Fibroblast of villous mesenchyme (primary cell): Measurements from ENCODE around the gene RNASE7. TPM values are rescaled to one million over a fixed set of nuclear protein-coding genes. Genes with fewer than 3 reads are reported as not detected.

Experiments
- DNase-seq: peaks from one replicate; pipeline ENCODE4 v3.0.0-alpha.2; 2010; ENCODE audit warnings: low read depth
- H3K4me3 ChIP-seq: 2 replicates; pipeline ENCODE4 v1.5.1; 2011; ENCODE audit warnings: low read depth, mild to moderate bottlenecking, low read length
- CTCF ChIP-seq: IDR thresholded peaks from 2 replicates; pipeline ENCODE4 v1.5.1; 2012; ENCODE audit warnings: low read depth, mild to moderate bottlenecking, low read length; ENCODE audit not compliant: insufficient read depth
- total RNA-seq: library from RNA; depleted of rRNA; stranded (reverse); fragments of >200 nt; gene quantifications from 2 replicates; pipeline ENCODE4 v1.2.3, GENCODE V29; 2012

The RNASE7 gene
- total RNA-seq, 1 donor: not detected

- no peak for DNase-seq
- peak; percentile 15 for TF ChIP-seq CTCF
- no peak within 1 kb of the TSS for H3K4me3 ChIP-seq
These were observed 15.9 kb downstream of the RNASE7 start, which contains the start of gene RNASE8 for GRCh38 chr14:21057803-21058675. RNASE8 (plus strand) TSS chr14:21057822; CDS start chr14:21057893, 71 bp downstream.

GRCh38 chr14:21058903-21059302, 16.7 kb downstream of the RNASE7 start:
- no peak overlapping the region for H3K4me3 ChIP-seq
- DNase-seq: no peak
- TF ChIP-seq CTCF: no peak

DNA sequence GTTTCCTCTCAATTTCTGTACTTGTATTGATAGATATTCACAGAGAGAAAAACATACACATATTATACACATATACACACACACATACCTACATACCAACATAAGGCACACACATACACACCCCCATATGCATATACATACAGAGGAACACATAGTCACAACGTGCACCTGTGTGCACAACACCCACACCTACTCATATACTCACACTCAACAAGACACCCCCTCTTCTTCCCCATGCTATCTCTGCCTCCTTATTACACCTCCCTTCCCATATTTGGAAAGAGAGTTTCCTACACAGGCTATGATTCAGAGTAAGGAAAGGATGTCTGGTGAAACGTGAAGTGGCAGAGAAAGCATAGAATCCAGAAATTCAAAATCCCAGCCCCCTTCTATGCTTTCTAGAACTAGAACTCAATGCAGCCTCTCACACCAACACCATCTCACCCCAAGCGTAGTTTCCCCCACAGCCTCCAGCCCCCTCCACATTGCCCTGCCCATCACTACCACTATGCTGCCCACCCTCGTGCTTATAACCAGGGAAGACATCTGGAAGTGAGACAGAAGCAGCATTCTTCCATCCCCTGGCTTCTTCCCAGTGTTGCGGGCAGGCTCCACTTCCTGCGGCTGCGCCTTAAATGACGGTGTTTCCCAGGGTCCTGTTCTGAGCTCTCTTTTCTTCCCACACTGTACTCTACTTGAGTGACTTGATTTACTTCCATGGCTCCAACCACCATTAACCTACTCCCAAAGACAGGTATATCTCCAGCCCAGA, 17.9 kb downstream of the RNASE7 start:
- H3K4me3 ChIP-seq: no peak overlapping the region
- TF ChIP-seq CTCF: no peak
- DNase-seq: no peak

DNA sequence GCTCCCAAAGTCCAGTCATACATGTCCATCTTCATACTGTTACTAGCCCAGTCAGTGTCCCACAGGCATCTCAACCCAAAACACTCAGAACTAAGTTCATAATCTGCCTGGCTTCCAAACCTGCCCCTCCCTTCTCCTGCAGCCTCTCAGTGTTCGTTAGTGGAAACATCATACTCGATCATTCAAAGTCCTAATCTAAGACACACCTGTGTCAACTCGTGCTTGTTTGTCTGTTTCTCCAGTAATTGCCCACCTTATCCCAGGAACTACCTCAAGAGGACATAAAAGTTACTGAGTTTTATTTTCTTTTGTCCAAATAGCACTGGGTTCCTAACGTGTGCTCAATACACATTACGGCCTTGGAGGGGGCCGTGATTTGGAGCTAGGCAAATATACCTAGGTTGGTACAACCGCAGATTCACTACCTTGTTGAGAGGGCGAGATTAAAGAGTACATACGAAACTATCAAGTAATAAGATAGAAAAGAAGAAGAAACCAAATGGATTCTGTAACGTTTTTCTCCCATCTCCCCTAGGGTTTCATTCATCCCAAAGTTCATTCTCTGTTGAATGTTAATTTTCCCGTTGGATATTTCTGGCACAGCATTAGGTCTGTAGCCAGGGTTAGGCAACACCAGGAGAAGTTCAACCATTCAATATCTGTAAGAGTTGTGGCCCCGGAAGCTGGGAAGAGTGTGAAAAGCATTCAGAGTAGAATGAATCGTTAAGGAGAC, 18.6 kb downstream of the RNASE7 start:
- no peak for DNase-seq
- no peak for TF ChIP-seq CTCF
- no peak overlapping the region for H3K4me3 ChIP-seq

DNA sequence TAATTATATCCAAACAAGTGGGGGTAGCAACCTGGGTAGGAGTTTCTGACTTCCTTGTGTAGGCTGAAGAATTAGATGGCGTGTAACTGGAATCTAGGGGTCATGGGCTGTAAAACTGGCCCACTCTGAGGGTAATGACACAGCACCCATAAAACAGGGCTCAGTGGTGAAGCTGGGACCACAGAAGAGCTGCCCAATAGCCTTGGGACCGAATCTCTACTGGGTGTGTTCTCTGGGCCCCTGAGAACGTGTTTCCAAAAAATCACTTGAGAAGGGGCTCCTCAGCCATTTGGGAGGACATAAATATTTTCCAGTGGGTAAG, 19.1 kb downstream of the RNASE7 start:
- DNase-seq: no peak
- no peak overlapping the region for H3K4me3 ChIP-seq
- TF ChIP-seq CTCF: no peak

- no peak for TF ChIP-seq CTCF
- no peak for DNase-seq
- H3K4me3 ChIP-seq: no peak overlapping the region
These were observed 21.3 kb downstream of the RNASE7 start for GRCh38 chr14:21063479-21063878.
